GM12878 (cell line): ENCODE data around the gene MLLT3.
"Not testable (repeated sequence)": the region's sequence is repeated elsewhere in the genome, so short reads cannot be mapped to it uniquely, and the experiment has no call there.

Experiments used
- BHLHE40 ChIP-seq, 2 experiments: fragments of 450-650 bp in 1 of 2; IDR thresholded peaks; 2 replicates each; pipeline ENCODE4 v1.6.1; 2011 to 2017; ENCODE audit warnings: low read depth in 2 of 2, borderline replicate concordance in 1 of 2, improper control_type of control experiment in 1 of 2, low read length in 1 of 2, mild to moderate bottlenecking in 1 of 2
- CBX5 ChIP-seq: sonication (generic); IDR thresholded peaks from 2 replicates; pipeline ENCODE4 v1.6.1; 2016; ENCODE audit warnings: low read depth, moderate library complexity, mild to moderate bottlenecking, inconsistent platforms
- HCFC1 ChIP-seq: fragments of 150-350 bp; IDR thresholded peaks from 2 replicates; pipeline ENCODE4 v1.6.1; 2014; ENCODE audit warnings: low read length
- MEF2A ChIP-seq: IDR thresholded peaks from 2 replicates; pipeline ENCODE4 v1.6.1; 2011; ENCODE audit warnings: low read depth, mild to moderate bottlenecking, low read length, moderate library complexity; ENCODE audit not compliant: insufficient read depth
- RFX5 ChIP-seq: IDR thresholded peaks from 2 replicates; pipeline ENCODE4 v1.6.1; 2011; ENCODE audit warnings: low read depth, low read length, improper control_type of control experiment
- SP1 ChIP-seq: IDR thresholded peaks from one replicate; pipeline ENCODE4 v1.6.1; 2011; ENCODE audit warnings: low read depth, low read length
- TF ChIP-seq, protein P1 (sequence below), 3 experiments: IDR thresholded peaks in 2 of 3; conservative IDR thresholded peaks in 1 of 3; 2 replicates each; pipeline ENCODE4 v1.5.1; 2011; ENCODE audit warnings: low read depth in 3 of 3, low read length in 3 of 3, mild to moderate bottlenecking in 3 of 3, control low read depth in 2 of 3, moderate library complexity in 2 of 3, inconsistent platforms in 1 of 3, mixed read lengths in 1 of 3; ENCODE audit not compliant: control insufficient read depth in 2 of 3, insufficient read depth in 1 of 3; ENCODE audit errors: extremely low read depth in 1 of 3
- TF ChIP-seq, protein P2 (sequence below): fragments of 450-650 bp; IDR thresholded peaks from 2 replicates; pipeline ENCODE4 v1.6.1; 2017; ENCODE audit warnings: mild to moderate bottlenecking

DNA sequence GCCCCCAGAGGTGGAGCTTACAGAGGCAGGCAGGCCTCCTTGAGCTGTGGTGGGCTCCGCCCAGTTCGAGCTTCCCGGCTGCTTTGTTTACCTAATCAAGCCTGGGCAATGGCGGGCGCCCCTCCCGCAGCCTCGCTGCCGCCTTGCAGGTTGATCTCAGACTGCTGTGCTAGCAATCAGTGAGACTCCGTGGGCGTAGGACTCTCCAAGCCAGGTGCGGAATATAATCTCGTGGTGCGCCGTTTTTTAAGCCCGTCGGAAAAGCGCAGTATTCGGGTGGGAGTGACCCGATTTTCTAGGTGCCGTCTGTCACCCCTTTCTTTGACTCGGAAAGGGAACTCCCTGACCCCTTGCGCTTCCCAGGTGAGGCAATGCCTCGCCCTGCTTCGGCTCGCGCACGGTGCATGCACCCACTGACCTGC, 36.0 kb upstream of the MLLT3 start:
- not testable (repeated sequence) for TF ChIP-seq MEF2A; BHLHE40 (IDR thresholded peaks at IDR 0.05; ENCODE audit: borderline replicate concordance in 1 of 2, low read depth in 2 of 2, low read length in 1 of 2); RFX5; CBX5; HCFC1; SP1
- TF ChIP-seq, protein P1, sequence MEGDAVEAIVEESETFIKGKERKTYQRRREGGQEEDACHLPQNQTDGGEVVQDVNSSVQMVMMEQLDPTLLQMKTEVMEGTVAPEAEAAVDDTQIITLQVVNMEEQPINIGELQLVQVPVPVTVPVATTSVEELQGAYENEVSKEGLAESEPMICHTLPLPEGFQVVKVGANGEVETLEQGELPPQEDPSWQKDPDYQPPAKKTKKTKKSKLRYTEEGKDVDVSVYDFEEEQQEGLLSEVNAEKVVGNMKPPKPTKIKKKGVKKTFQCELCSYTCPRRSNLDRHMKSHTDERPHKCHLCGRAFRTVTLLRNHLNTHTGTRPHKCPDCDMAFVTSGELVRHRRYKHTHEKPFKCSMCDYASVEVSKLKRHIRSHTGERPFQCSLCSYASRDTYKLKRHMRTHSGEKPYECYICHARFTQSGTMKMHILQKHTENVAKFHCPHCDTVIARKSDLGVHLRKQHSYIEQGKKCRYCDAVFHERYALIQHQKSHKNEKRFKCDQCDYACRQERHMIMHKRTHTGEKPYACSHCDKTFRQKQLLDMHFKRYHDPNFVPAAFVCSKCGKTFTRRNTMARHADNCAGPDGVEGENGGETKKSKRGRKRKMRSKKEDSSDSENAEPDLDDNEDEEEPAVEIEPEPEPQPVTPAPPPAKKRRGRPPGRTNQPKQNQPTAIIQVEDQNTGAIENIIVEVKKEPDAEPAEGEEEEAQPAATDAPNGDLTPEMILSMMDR (IDR thresholded peaks at IDR 0.05 in 2 of 3, conservative IDR thresholded peaks at IDR 0.05 in 1 of 3; ENCODE audit: control insufficient read depth in 2 of 3, extremely low read depth in 1 of 3, insufficient read depth in 1 of 3, low read depth in 3 of 3, low read length in 3 of 3): not testable (repeated sequence)
- TF ChIP-seq, protein P2, sequence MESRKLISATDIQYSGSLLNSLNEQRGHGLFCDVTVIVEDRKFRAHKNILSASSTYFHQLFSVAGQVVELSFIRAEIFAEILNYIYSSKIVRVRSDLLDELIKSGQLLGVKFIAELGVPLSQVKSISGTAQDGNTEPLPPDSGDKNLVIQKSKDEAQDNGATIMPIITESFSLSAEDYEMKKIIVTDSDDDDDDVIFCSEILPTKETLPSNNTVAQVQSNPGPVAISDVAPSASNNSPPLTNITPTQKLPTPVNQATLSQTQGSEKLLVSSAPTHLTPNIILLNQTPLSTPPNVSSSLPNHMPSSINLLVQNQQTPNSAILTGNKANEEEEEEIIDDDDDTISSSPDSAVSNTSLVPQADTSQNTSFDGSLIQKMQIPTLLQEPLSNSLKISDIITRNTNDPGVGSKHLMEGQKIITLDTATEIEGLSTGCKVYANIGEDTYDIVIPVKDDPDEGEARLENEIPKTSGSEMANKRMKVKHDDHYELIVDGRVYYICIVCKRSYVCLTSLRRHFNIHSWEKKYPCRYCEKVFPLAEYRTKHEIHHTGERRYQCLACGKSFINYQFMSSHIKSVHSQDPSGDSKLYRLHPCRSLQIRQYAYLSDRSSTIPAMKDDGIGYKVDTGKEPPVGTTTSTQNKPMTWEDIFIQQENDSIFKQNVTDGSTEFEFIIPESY: not testable (repeated sequence)
